GM19452 (cell line): ENCODE data around the gene PDCD1.
"Not testable (repeated sequence)": the region's sequence is repeated elsewhere in the genome, so short reads cannot be mapped to it uniquely, and the experiment has no call there.

Experiments
- ATAC-seq: cut with Tn5 transposase; IDR thresholded peaks from one replicate; pipeline ENCODE4 v1.9.1; 2021; ENCODE audit not compliant: unreplicated experiment

Gene PDCD1

GRCh38 chr2:241835611-241836010 is 23.1 kb downstream of the PDCD1 start:
- ATAC-seq: no peak

- no peak for ATAC-seq
These were observed 24.0 kb downstream of the PDCD1 start for GRCh38 chr2:241834527-241835210.

- ATAC-seq: not testable (repeated sequence)
These were observed 24.8 kb downstream of the PDCD1 start for GRCh38 chr2:241833756-241834526.

GRCh38 chr2:241833101-241833663 is 25.5 kb downstream of the PDCD1 start:
- ATAC-seq: no peak

GRCh38 chr2:241827394-241827793 is 31.3 kb downstream of the PDCD1 start:
- no peak for ATAC-seq

- ATAC-seq: not testable (repeated sequence)
These were observed 34.9 kb downstream of the PDCD1 start for GRCh38 chr2:241823531-241824437.

GRCh38 chr2:241822264-241822623 is 36.5 kb downstream of the PDCD1 start:
- ATAC-seq: no peak

GRCh38 chr2:241821460-241822263 is 37.0 kb downstream of the PDCD1 start:
- ATAC-seq: no peak

GRCh38 chr2:241820625-241821384 is 37.9 kb downstream of the PDCD1 start:
- no peak for ATAC-seq

- not testable (repeated sequence) for ATAC-seq
These were observed 38.6 kb downstream of the PDCD1 start for GRCh38 chr2:241819947-241820624.

- no peak for ATAC-seq
These were observed 39.8 kb downstream of the PDCD1 start for GRCh38 chr2:241818943-241819270.

GRCh38 chr2:241818229-241818942 is 40.3 kb downstream of the PDCD1 start:
- no peak for ATAC-seq

- not testable (repeated sequence) for ATAC-seq
These were observed 40.9 kb downstream of the PDCD1 start for GRCh38 chr2:241817821-241818215.

GRCh38 chr2:241817126-241817820 is 41.4 kb downstream of the PDCD1 start:
- no peak for ATAC-seq

- no peak for ATAC-seq
These were observed 42.1 kb downstream of the PDCD1 start for GRCh38 chr2:241816431-241817121.

GRCh38 chr2:241815477-241816430 is 42.9 kb downstream of the PDCD1 start:
- no peak for ATAC-seq
